ENCODE measurements around the gene HMX1. TPM values are rescaled to one million over a fixed set of nuclear protein-coding genes. Genes with fewer than 3 reads are reported as not detected.

The HMX1 gene
- total RNA-seq, 2 experiments from 2014 or later = not detected

GRCh38 chr4:8895295-8895694 is 23.7 kb upstream of the HMX1 start:
- peaks cover 1% of the 10 kb centered on the region for H3K4me1 Mint-ChIP-seq (ENCODE audit: low read depth)
- H3K36me3 Mint-ChIP-seq = no peaks in the 10 kb centered on the region
- peaks cover 27% of the 10 kb centered on the region for H3K27me3 Mint-ChIP-seq
- intact Hi-C loops (cut with micrococcal nuclease) = no loop called here
- no peak overlapping the region for H3K4me3 Mint-ChIP-seq
- DNase-seq = no peak
- H3K9me3 Mint-ChIP-seq = no peaks in the 10 kb centered on the region
- H3K27ac Mint-ChIP-seq = no peak overlapping the region
- POLR2A ChIA-PET = no interaction called here
- CTCF ChIA-PET = interaction anchor here (1.5 kb wide), 1 partner anchor 8 kb away, joined by 3 read pairs; no protein-coding TSS in a partner anchor

GRCh38 chr4:8894424-8894816 is 22.8 kb upstream of the HMX1 start:
- H3K4me1 Mint-ChIP-seq (ENCODE audit: low read depth) = peaks cover 1% of the 10 kb centered on the region
- intact Hi-C loops (cut with micrococcal nuclease) = no loop called here
- H3K27me3 Mint-ChIP-seq = peaks cover 29% of the 10 kb centered on the region
- ChIA-PET CTCF (no interaction called here), POLR2A (no interaction called here)
- no peak overlapping the region for H3K27ac Mint-ChIP-seq
- H3K36me3 Mint-ChIP-seq = no peaks in the 10 kb centered on the region
- DNase-seq = no peak
- H3K4me3 Mint-ChIP-seq = no peak overlapping the region
- no peaks in the 10 kb centered on the region for H3K9me3 Mint-ChIP-seq

- DNase-seq = no peak
- Mint-ChIP-seq H3K27me3 (peaks cover 35% of the 10 kb centered on the region), H3K4me3 (no peak overlapping the region), H3K4me1 (ENCODE audit: low read depth) (peaks cover 1% of the 10 kb centered on the region), H3K36me3 (no peaks in the 10 kb centered on the region), H3K9me3 (no peaks in the 10 kb centered on the region), H3K27ac (no peak overlapping the region)
- POLR2A ChIA-PET = no interaction called here
- intact Hi-C loops (cut with micrococcal nuclease) = no loop called here
- CTCF ChIA-PET = no interaction called here
Measured at GRCh38 chr4:8893624-8894423, 22.2 kb upstream of the HMX1 start.

GRCh38 chr4:8893227-8893623 is 21.6 kb upstream of the HMX1 start:
- DNase-seq = no peak
- ChIA-PET CTCF (no interaction called here), POLR2A (no interaction called here)
- Mint-ChIP-seq H3K4me1 (ENCODE audit: low read depth) (peaks cover 1% of the 10 kb centered on the region), H3K27ac (no peak overlapping the region), H3K4me3 (no peak overlapping the region), H3K36me3 (no peaks in the 10 kb centered on the region), H3K9me3 (no peaks in the 10 kb centered on the region), H3K27me3 (peaks cover 40% of the 10 kb centered on the region)
- intact Hi-C loops (cut with micrococcal nuclease) = no loop called here

- Mint-ChIP-seq H3K27me3 (peaks cover 40% of the 10 kb centered on the region), H3K36me3 (no peaks in the 10 kb centered on the region), H3K4me3 (no peak overlapping the region), H3K27ac (no peak overlapping the region), H3K4me1 (ENCODE audit: low read depth) (peaks cover 1% of the 10 kb centered on the region), H3K9me3 (no peaks in the 10 kb centered on the region)
- ChIA-PET POLR2A (no interaction called here), CTCF (no interaction called here)
- intact Hi-C loops (cut with micrococcal nuclease) = no loop called here
- no peak for DNase-seq
Measured at GRCh38 chr4:8892556-8893226, 21.1 kb upstream of the HMX1 start.

GRCh38 chr4:8891646-8892555 is 20.3 kb upstream of the HMX1 start:
- H3K4me1 Mint-ChIP-seq (ENCODE audit: low read depth) = peaks cover 1% of the 10 kb centered on the region
- H3K27me3 Mint-ChIP-seq = peaks cover 44% of the 10 kb centered on the region
- peak; percentile 11 for DNase-seq
- no peaks in the 10 kb centered on the region for H3K36me3 Mint-ChIP-seq
- H3K4me3 Mint-ChIP-seq = no peak overlapping the region
- CTCF ChIA-PET = interaction anchor here (0.7 kb wide), 1 partner anchor 111 kb away, joined by 3 read pairs; no protein-coding TSS in a partner anchor
- intact Hi-C loops (cut with micrococcal nuclease) = no loop called here
- no peak overlapping the region for H3K27ac Mint-ChIP-seq
- H3K9me3 Mint-ChIP-seq = peaks cover 3% of the 10 kb centered on the region
- POLR2A ChIA-PET = no interaction called here

- Mint-ChIP-seq H3K27ac (no peak overlapping the region), H3K27me3 (peaks cover 49% of the 10 kb centered on the region), H3K4me3 (no peak overlapping the region), H3K4me1 (ENCODE audit: low read depth) (peaks cover 1% of the 10 kb centered on the region), H3K9me3 (peaks cover 7% of the 10 kb centered on the region), H3K36me3 (no peaks in the 10 kb centered on the region)
- CTCF ChIA-PET = no interaction called here
- intact Hi-C loops (cut with micrococcal nuclease) = no loop called here
- no peak for DNase-seq
- POLR2A ChIA-PET = no interaction called here
Measured at GRCh38 chr4:8891255-8891645, 19.6 kb upstream of the HMX1 start.

- no peak overlapping the region for H3K27ac Mint-ChIP-seq
- H3K4me1 Mint-ChIP-seq (ENCODE audit: low read depth) = peaks cover 1% of the 10 kb centered on the region
- H3K4me3 Mint-ChIP-seq = no peak overlapping the region
- H3K27me3 Mint-ChIP-seq = peaks cover 45% of the 10 kb centered on the region
- H3K9me3 Mint-ChIP-seq = peaks cover 7% of the 10 kb centered on the region
- POLR2A ChIA-PET = interaction anchor here (0.6 kb wide), 1 partner anchor 324 kb away, joined by 5 read pairs; no protein-coding TSS in a partner anchor
- CTCF ChIA-PET = interaction anchor here (0.7 to 0.8 kb wide), 2 partner anchors 28 to 33 kb away, joined by 3 read pairs; no protein-coding TSS in a partner anchor
- intact Hi-C loops (cut with micrococcal nuclease) = no loop called here
- DNase-seq = no peak
- no peaks in the 10 kb centered on the region for H3K36me3 Mint-ChIP-seq
Measured at GRCh38 chr4:8888856-8889255, 17.2 kb upstream of the HMX1 start.

- ChIA-PET POLR2A (no interaction called here), CTCF (interaction anchor here (0.5 to 1.3 kb wide), 4 partner anchors 9 to 228 kb away, joined by 3 read pairs; no protein-coding TSS in a partner anchor)
- H3K27ac Mint-ChIP-seq = no peak overlapping the region
Measured at GRCh38 chr4:8886612-8887406, 15.2 kb upstream of the HMX1 start.

GRCh38 chr4:8882239-8882638 is 10.6 kb upstream of the HMX1 start:
- Mint-ChIP-seq H3K27ac (no peak overlapping the region), H3K27me3 (peaks cover 28% of the 10 kb centered on the region), H3K4me3 (no peak overlapping the region), H3K9me3 (peaks cover 7% of the 10 kb centered on the region), H3K4me1 (ENCODE audit: low read depth) (no peaks in the 10 kb centered on the region), H3K36me3 (no peaks in the 10 kb centered on the region)
- ChIA-PET CTCF (no interaction called here), POLR2A (no interaction called here)
- intact Hi-C loops (cut with micrococcal nuclease) = no loop called here
- DNase-seq = no peak

More at GRCh38 chr4:8886612-8887406, 15.2 kb upstream of the HMX1 start:
- H3K27me3 Mint-ChIP-seq = peaks cover 38% of the 10 kb centered on the region
- no peak overlapping the region for H3K4me3 Mint-ChIP-seq
- H3K9me3 Mint-ChIP-seq = peaks cover 7% of the 10 kb centered on the region
- DNase-seq = no peak
- H3K4me1 Mint-ChIP-seq (ENCODE audit: low read depth) = no peaks in the 10 kb centered on the region
- no peaks in the 10 kb centered on the region for H3K36me3 Mint-ChIP-seq
- intact Hi-C loops (cut with micrococcal nuclease) = no loop called here

- POLR2A ChIA-PET = no interaction called here
- Mint-ChIP-seq H3K27me3 (peaks cover 33% of the 10 kb centered on the region), H3K27ac (no peak overlapping the region), H3K4me3 (no peak overlapping the region), H3K4me1 (ENCODE audit: low read depth) (no peaks in the 10 kb centered on the region), H3K36me3 (no peaks in the 10 kb centered on the region), H3K9me3 (no peaks in the 10 kb centered on the region)
- no peak for DNase-seq
- intact Hi-C loops (cut with micrococcal nuclease) = no loop called here
- CTCF ChIA-PET = no interaction called here
Measured at GRCh38 chr4:8880851-8881250, 9.2 kb upstream of the HMX1 start.

Measured in activated CD4-positive, alpha-beta memory T cell treated with anti-CD3 and anti-CD28 coated beads for 36 hours (primary cell).